GM12878 (cell line): ENCODE data around the gene RBM19. TPM values are rescaled to one million over a fixed set of nuclear protein-coding genes. Genes with fewer than 3 reads are reported as not detected.

Experiments
- ATAC-seq: fragments of 200-7000 bp; cut with Tn5 transposase; 3 replicates; pipeline ENCODE4 v1.9.1; 2020; ENCODE audit warnings: mild to moderate bottlenecking, moderate library complexity
- BruUV-seq: library from RNA; stranded (reverse); fragments of 400-500 nt; replicated peaks from 2 replicates; lab custom pipeline; 2021; lab: Mats Ljungman, UMichigan
- CTCF ChIA-PET: fragments of 300-600 bp; sonication (Branson Sonifier 250); formaldehyde crosslinking; extraction: SDS; loops from one replicate; lab custom pipeline; 2021; ENCODE audit warnings: inconsistent platforms; lab: Yijun Ruan, JAX
- POLR2A ChIA-PET: fragments of 350-600 bp; formaldehyde crosslinking; extraction: SDS; loops from one replicate; lab custom pipeline; 2021; ENCODE audit warnings: inconsistent platforms; lab: Charles Lee
- RAD21 ChIA-PET: fragments of 300-600 bp; sonication (Branson Sonifier 250); formaldehyde crosslinking; loops from one replicate; lab custom pipeline; 2023; ENCODE audit warnings: antibody characterized with exemption; ENCODE audit not compliant: unreplicated experiment; lab: Charles Lee
- SMC1A ChIA-PET: fragments of 300-600 bp; sonication (Branson Sonifier 250); formaldehyde crosslinking; loops from one replicate; lab custom pipeline; 2023; ENCODE audit not compliant: unreplicated experiment, uncharacterized antibody; lab: Charles Lee
- DNase-seq: peaks from one replicate; pipeline ENCODE4 v3.0.0-alpha.2; 2011; ENCODE audit warnings: low read depth, low spot score
- FAIRE-seq: peaks from 3 replicates; lab custom pipeline; 2011; peaks lifted over from hg19 to GRCh38; lab: Jason Lieb, UNC
- H2AFZ ChIP-seq: 2 replicates; pipeline ENCODE4 v1.6.0; 2011; ENCODE audit warnings: low read depth, low read length, control low read depth; ENCODE audit not compliant: control insufficient read depth
- H3K27ac ChIP-seq: 2 replicates; pipeline ENCODE4 v1.5.1; 2011; ENCODE audit warnings: control low read depth; ENCODE audit not compliant: control insufficient read depth, insufficient read depth
- H3K27me3 ChIP-seq, 2 experiments: replicated peaks in 1 of 2; 2 replicates each; pipeline versions ENCODE4 v1.6.0 to v1.6.1; 2011; ENCODE audit warnings: low read length in 1 of 2; ENCODE audit not compliant: control insufficient read depth in 2 of 2, insufficient read depth in 2 of 2
- H3K36me3 ChIP-seq, 2 experiments: 2 replicates each; pipeline ENCODE4 v1.5.1; 2011; ENCODE audit warnings: low read length in 1 of 2; ENCODE audit not compliant: control insufficient read depth in 2 of 2, insufficient read depth in 2 of 2
- H3K4me1 ChIP-seq: 2 replicates; pipeline ENCODE4 v1.6.1; 2011; ENCODE audit warnings: mild to moderate bottlenecking, low read length, moderate library complexity, mixed read lengths; ENCODE audit not compliant: control insufficient read depth, insufficient read depth
- H3K4me2 ChIP-seq: 2 replicates; pipeline ENCODE4 v1.6.0; 2011; ENCODE audit warnings: control low read depth; ENCODE audit not compliant: control insufficient read depth, insufficient read depth
- H3K4me3 ChIP-seq: fragments of 200-600 bp; sonication (generic); 2 replicates; pipeline ENCODE4 v1.5.1; 2016
- H3K79me2 ChIP-seq: 2 replicates; pipeline ENCODE4 v1.6.0; 2011; ENCODE audit warnings: low read length; ENCODE audit not compliant: control insufficient read depth, insufficient read depth
- H3K9ac ChIP-seq: 2 replicates; pipeline ENCODE4 v1.8.0; 2011; ENCODE audit warnings: low read length, control low read depth, mixed read lengths; ENCODE audit not compliant: control insufficient read depth, insufficient read depth
- H3K9me3 ChIP-seq: replicated peaks from 3 replicates; pipeline ENCODE4 v1.5.1; 2011; ENCODE audit warnings: mild to moderate bottlenecking, low read length; ENCODE audit not compliant: control insufficient read depth, insufficient read depth
- H4K20me1 ChIP-seq: 2 replicates; pipeline ENCODE4 v1.6.0; 2011; ENCODE audit not compliant: control insufficient read depth, insufficient read depth
- CHD1 ChIP-seq: IDR thresholded peaks from 2 replicates; pipeline ENCODE4 v1.6.1; 2012; ENCODE audit warnings: low read depth, low read length, improper control_type of control experiment
- EED ChIP-seq: sonication (generic); IDR thresholded peaks from 2 replicates; pipeline ENCODE4 v1.6.1; 2016; ENCODE audit warnings: antibody characterized with exemption, low read depth
- EGR1 ChIP-seq, 2 experiments: IDR thresholded peaks; 1 replicate in 1 of 2; 2 replicates in 1 of 2; pipeline ENCODE4 v1.6.1; 2011 to 2012; ENCODE audit warnings: low read depth in 2 of 2, low read length in 2 of 2, borderline replicate concordance in 1 of 2, mild to moderate bottlenecking in 1 of 2, moderate library complexity in 1 of 2
- ETV6 ChIP-seq, 2 experiments: fragments of 450-650 bp in 1 of 2; IDR thresholded peaks in 1 of 2; conservative IDR thresholded peaks in 1 of 2; 2 replicates each; pipeline ENCODE4 v1.6.1; 2014; ENCODE audit warnings: antibody characterized with exemption in 1 of 2, borderline replicate concordance in 1 of 2, low read depth in 1 of 2, mild to moderate bottlenecking in 1 of 2, moderate library complexity in 1 of 2
- KLF5 ChIP-seq: fragments of 450-650 bp; IDR thresholded peaks from 2 replicates; pipeline ENCODE4 v1.6.1; 2014; ENCODE audit warnings: mild to moderate bottlenecking; ENCODE audit not compliant: partially characterized antibody
- MEF2B ChIP-seq: fragments of 450-650 bp; IDR thresholded peaks from 2 replicates; pipeline ENCODE4 v1.6.1; 2018; ENCODE audit warnings: mild to moderate bottlenecking, moderate library complexity; ENCODE audit not compliant: partially characterized antibody, poor library complexity, severe bottlenecking
- MYB ChIP-seq: fragments of 150-350 bp; IDR thresholded peaks from 2 replicates; pipeline ENCODE4 v1.6.1; 2014; ENCODE audit warnings: mild to moderate bottlenecking, low read depth, low read length, borderline replicate concordance
- NBN ChIP-seq: fragments of 450-650 bp; IDR thresholded peaks from 2 replicates; pipeline ENCODE4 v1.6.1; 2016
- NFXL1 ChIP-seq: fragments of 450-650 bp; IDR thresholded peaks from 2 replicates; pipeline ENCODE4 v1.6.1; 2017; ENCODE audit warnings: antibody characterized with exemption, mild to moderate bottlenecking, borderline replicate concordance
- NRF1 ChIP-seq: conservative IDR thresholded peaks from 2 replicates; pipeline ENCODE4 v1.6.1; 2011; ENCODE audit warnings: mild to moderate bottlenecking, low read depth, low read length, improper control_type of control experiment
- PAX5 ChIP-seq: IDR thresholded peaks from 2 replicates; pipeline ENCODE4 v1.6.1; 2011; ENCODE audit warnings: low read depth, low read length, borderline replicate concordance
- PML ChIP-seq: IDR thresholded peaks from 2 replicates; pipeline ENCODE4 v1.6.1; 2012; ENCODE audit warnings: low read length, inconsistent platforms
- RFX5 ChIP-seq: IDR thresholded peaks from 2 replicates; pipeline ENCODE4 v1.6.1; 2011; ENCODE audit warnings: low read depth, low read length, improper control_type of control experiment
- TAF1 ChIP-seq: IDR thresholded peaks from 2 replicates; pipeline ENCODE4 v1.6.1; 2011; ENCODE audit warnings: mild to moderate bottlenecking, low read depth, low read length, borderline replicate concordance
- ZNF622 ChIP-seq: fragments of 450-650 bp; IDR thresholded peaks from 2 replicates; pipeline ENCODE4 v1.6.1; 2017; ENCODE audit warnings: mild to moderate bottlenecking, inconsistent platforms
- WGBS: methylation state at CpG from one replicate; pipeline ENCODE4 v1.1.6; 2016; ENCODE audit warnings: low lambda C conversion rate; ENCODE audit not compliant: insufficient replicate concordance, insufficient coverage; ENCODE audit errors: missing lambda C conversion rate; 5-methylcytosine and 5-hydroxymethylcytosine counted together
- in situ Hi-C: fragments of 300-500 bp; cut with MboI; formaldehyde crosslinking; loops from 9 replicates; pipeline ENCODE4 v1.14.3; 2018; ENCODE audit warnings: mixed read lengths
- intact Hi-C: fragments of 100-400 bp; cut with micrococcal nuclease; formaldehyde crosslinking; loops from one replicate; pipeline ENCODE4 v1.14.2; 2022; ENCODE audit not compliant: unreplicated experiment
- polyA plus RNA-seq, 11 experiments: library from polyadenylated mRNA; depleted of rRNA in 4 of 11; unstranded in 6 of 11; stranded (reverse) in 5 of 11; fragments of >200 nt; fragmentation: Nextera tagmentation in 4 of 11; fragmentation: Illumina TruSeq in 1 of 11; extraction: Ambion mirVana in 4 of 11; extraction: Trizol in 1 of 11; gene quantifications; 1 replicate in 1 of 11; 2 replicates in 10 of 11; pipeline versions ENCODE4 v1.2.1 to v1.2.3, GENCODE V29; 2011 to 2016; ENCODE audit warnings: inconsistent platforms in 2 of 11, missing spikeins in 2 of 11, low read depth in 1 of 11
- total RNA-seq, 4 experiments: library from RNA; depleted of rRNA in 3 of 4; stranded (reverse); fragments of >200 nt in 3 of 4; fragmentation: Illumina TruSeq in 1 of 4; extraction: Trizol in 1 of 4; gene quantifications; 2 replicates each; pipeline versions ENCODE4 v1.2.1 to v1.2.3, GENCODE V29; 2013 to 2021
- TF ChIP-seq, protein P1 (sequence below): fragments of 450-650 bp; IDR thresholded peaks from 2 replicates; pipeline ENCODE4 v1.6.1; 2018; ENCODE audit warnings: borderline replicate concordance, mild to moderate bottlenecking; ENCODE audit not compliant: partially characterized antibody

RBM19 gene
- total and polyA plus RNA-seq, 10 of the 15 experiments (the other 5 are each of a cell fraction or from before 2014, with no cell fraction given): 4.2 to 42.9 (median 28.4) TPM

DNA sequence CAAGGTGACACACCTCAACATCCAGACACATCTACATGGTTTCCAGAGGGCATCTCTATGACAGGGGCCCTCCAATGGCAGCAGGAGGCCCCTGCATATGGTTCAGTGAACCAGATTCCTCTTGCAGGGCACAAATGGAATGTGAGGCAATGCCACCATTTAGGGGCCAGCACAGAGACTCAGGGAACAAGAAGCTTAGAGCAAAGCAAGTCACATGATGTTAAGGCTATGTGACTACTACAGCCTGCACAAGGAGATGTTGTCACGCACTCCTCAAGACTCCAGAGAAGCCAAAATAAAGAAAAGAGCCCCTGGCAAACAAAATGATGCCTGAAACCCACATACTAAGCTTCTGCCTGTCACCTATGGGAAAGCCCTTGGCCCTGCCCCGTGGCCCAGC lies 95.2 kb downstream of the RBM19 start:
- ChIA-PET POLR2A (no interaction called here), CTCF (interaction anchor here (0.7 kb wide), 1 partner anchor 9 kb away, joined by 3 read pairs; no protein-coding TSS in a partner anchor), RAD21 (no interaction called here), SMC1A (no interaction called here)
- Histone ChIP-seq H3K27me3 (no peaks in the 10 kb centered on the region), H3K79me2 (no peaks in the 10 kb centered on the region), H3K27ac (no peak overlapping the region), H3K9ac (no peak overlapping the region), H3K9me3 (no peaks in the 10 kb centered on the region), H3K4me3 (no peak overlapping the region), H3K4me1 (no peaks in the 10 kb centered on the region), H3K4me2 (no peak overlapping the region), H4K20me1 (no peaks in the 10 kb centered on the region; the same call in 1 of the 2 replicates), H3K36me3 (peaks cover 2 to 3% of the 10 kb centered on the region in 2 experiments; a peak in 3 of 4 replicates), H2AFZ (no peak overlapping the region)
- WGBS: 100% methylated on average over 2 of the region's 2 CpGs
- ATAC-seq (no peak), DNase-seq (no peak), FAIRE-seq (no peak)
- TF ChIP-seq ETV6 (conservative IDR thresholded peaks at IDR 0.05 in 1 of 2, IDR thresholded peaks at IDR 0.05 in 1 of 2; ENCODE audit: borderline replicate concordance in 1 of 2, low read depth in 1 of 2) (no peak), TAF1 (no peak), NFXL1 (no peak), EED (no peak), EGR1 (IDR thresholded peaks at IDR 0.05; ENCODE audit: borderline replicate concordance in 1 of 2, low read depth in 2 of 2, low read length in 2 of 2) (no peak), MEF2B (no peak), PML (no peak), NBN (no peak), RFX5 (no peak), KLF5 (no peak), ZNF622 (no peak), PAX5 (no peak), NRF1 (no peak), MYB (no peak), CHD1 (no peak)
- TF ChIP-seq, protein P1, sequence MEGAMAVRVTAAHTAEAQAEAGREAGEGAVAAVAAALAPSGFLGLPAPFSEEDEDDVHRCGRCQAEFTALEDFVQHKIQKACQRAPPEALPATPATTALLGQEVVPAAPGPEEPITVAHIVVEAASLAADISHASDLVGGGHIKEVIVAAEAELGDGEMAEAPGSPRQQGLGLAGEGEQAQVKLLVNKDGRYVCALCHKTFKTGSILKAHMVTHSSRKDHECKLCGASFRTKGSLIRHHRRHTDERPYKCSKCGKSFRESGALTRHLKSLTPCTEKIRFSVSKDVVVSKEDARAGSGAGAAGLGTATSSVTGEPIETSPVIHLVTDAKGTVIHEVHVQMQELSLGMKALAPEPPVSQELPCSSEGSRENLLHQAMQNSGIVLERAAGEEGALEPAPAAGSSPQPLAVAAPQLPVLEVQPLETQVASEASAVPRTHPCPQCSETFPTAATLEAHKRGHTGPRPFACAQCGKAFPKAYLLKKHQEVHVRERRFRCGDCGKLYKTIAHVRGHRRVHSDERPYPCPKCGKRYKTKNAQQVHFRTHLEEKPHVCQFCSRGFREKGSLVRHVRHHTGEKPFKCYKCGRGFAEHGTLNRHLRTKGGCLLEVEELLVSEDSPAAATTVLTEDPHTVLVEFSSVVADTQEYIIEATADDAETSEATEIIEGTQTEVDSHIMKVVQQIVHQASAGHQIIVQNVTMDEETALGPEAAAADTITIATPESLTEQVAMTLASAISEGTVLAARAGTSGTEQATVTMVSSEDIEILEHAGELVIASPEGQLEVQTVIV: no peak
- intact Hi-C loops: no loop called here
- BruUV-seq: no TSS peak
- in situ Hi-C loops: no loop called here
